ENCODE results near the gene MARCHF2. TPM values are rescaled to one million over a fixed set of nuclear protein-coding genes. Genes with fewer than 3 reads are reported as not detected.

MARCHF2 gene
- total RNA-seq, 4 donors from 2014 or later = 167 to 296 (median 203) TPM

GRCh38 chr19:8482696-8483095, 69.6 kb downstream of the MARCHF2 start:
- no peak for DNase-seq (ENCODE audit: low spot score)
- no peak for ATAC-seq (ENCODE audit: low FRiP score)
- TF ChIP-seq CTCF (IDR thresholded peaks at IDR 0.05) = no peak

DNA sequence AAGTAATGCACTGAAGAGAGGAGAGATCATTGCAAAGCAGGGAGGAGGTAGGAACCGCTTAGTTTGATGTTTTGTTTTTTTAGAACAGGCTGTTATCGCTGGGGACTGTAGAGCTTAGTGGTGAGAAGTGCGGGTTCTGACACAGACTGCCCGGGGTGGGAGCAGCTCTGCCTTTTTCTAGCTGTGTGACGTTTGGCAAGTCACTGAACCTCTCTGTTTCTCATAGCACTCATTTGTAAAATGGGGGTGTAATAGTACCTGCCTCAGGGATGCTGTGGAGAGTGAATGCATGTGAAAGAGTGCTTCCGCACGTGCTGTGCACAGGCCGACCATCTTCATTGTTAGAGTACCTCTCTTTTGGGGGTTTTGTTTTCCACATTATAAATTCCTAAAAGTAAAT, 70.1 kb downstream of the MARCHF2 start:
- no peak for TF ChIP-seq CTCF (IDR thresholded peaks at IDR 0.05)
- no peak for DNase-seq (ENCODE audit: low spot score)
- ATAC-seq (ENCODE audit: low FRiP score) = no peak

GRCh38 chr19:8484331-8484894, 71.3 kb downstream of the MARCHF2 start:
- no peak for DNase-seq (ENCODE audit: low spot score)
- ATAC-seq (ENCODE audit: low FRiP score) = no peak
- no peak for TF ChIP-seq CTCF (IDR thresholded peaks at IDR 0.05)

DNA sequence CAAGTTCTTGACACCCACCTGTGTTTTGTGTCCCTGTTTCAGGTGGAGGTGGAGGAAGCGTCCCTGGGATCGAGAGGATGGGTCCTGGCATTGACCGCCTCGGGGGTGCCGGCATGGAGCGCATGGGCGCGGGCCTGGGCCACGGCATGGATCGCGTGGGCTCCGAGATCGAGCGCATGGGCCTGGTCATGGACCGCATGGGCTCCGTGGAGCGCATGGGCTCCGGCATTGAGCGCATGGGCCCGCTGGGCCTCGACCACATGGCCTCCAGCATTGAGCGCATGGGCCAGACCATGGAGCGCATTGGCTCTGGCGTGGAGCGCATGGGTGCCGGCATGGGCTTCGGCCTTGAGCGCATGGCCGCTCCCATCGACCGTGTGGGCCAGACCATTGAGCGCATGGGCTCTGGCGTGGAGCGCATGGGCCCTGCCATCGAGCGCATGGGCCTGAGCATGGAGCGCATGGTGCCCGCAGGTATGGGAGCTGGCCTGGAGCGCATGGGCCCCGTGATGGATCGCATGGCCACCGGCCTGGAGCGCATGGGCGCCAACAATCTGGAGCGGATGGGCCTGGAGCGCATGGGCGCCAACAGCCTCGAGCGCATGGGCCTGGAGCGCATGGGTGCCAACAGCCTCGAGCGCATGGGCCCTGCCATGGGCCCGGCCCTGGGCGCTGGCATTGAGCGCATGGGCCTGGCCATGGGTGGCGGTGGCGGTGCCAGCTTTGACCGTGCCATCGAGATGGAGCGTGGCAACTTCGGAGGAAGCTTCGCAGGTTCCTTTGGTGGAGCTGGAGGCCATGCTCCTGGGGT, 72.7 kb downstream of the MARCHF2 start:
- ATAC-seq (ENCODE audit: low FRiP score) (peak; percentile 26), DNase-seq (ENCODE audit: low spot score) (no peak)
- no peak for TF ChIP-seq CTCF (IDR thresholded peaks at IDR 0.05)

DNA sequence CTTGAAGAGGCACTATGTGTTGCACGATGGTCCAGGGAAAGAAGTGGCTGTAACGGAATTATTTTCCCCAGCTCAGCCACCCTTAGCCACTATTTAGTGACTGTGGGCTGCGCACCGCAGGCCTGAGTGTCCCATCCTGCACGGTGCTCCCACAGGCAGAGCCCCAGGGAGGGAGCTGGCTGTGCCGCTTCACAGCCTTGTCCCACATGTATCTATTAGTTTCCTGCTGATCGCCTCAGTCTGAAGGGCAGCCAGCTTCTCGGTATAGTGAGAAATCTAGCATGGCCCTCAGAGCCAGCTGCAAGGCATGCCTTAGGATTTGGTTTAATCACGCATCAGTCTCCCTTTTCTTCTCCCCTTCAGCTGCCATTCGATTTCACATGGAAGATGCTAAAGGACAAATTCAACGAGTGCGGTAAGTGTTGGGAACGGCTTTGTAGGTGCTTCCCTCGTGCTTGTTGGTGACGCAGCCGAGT, 73.6 kb downstream of the MARCHF2 start:
- TF ChIP-seq CTCF (IDR thresholded peaks at IDR 0.05) = no peak
- no peak for DNase-seq (ENCODE audit: low spot score)

GRCh38 chr19:8487137-8487851, 74.2 kb downstream of the MARCHF2 start:
- no peak for DNase-seq (ENCODE audit: low spot score)
- no peak for TF ChIP-seq CTCF (IDR thresholded peaks at IDR 0.05)
- peak; percentile 13 for ATAC-seq (ENCODE audit: low FRiP score)

More for the DNA sequence above, 73.6 kb downstream of the MARCHF2 start:
- no peak for ATAC-seq (ENCODE audit: low FRiP score)

Data from omental fat pad (tissue), 4 donors.